Heart left ventricle (tissue), 16 donors: Measurements from ENCODE around the gene TNFRSF14. TPM values are rescaled to one million over a fixed set of nuclear protein-coding genes. Genes with fewer than 3 reads are reported as not detected.
A peak's percentile ranks its signal among the peaks of the same experiment; 100 is the strongest.

Experiments
- ATAC-seq, 4 donors: fragments of 200-7000 bp; cut with Tn5 transposase; one replicate each; pipeline ENCODE4 v1.9.1; 2020 to 2022; ENCODE audit warnings: moderate library complexity in 4 of 4, mild to moderate bottlenecking in 3 of 4, moderate number of reproducible peaks in 1 of 4
- DNase-seq, 5 donors: peaks; one replicate each; pipeline ENCODE4 v3.0.0-alpha.2; 2020
- H3K27ac ChIP-seq, 12 donors: fragments of 200-600 bp; sonication (generic) in 4 of 12; one replicate each; pipeline versions ENCODE4 v1.5.0 to v1.8.0; 2016 to 2022; ENCODE audit warnings: mild to moderate bottlenecking in 2 of 12
- H3K27me3 ChIP-seq, 9 donors: fragments of 200-600 bp; sonication (generic) in 2 of 9; one replicate each; pipeline versions ENCODE4 v1.5.1 to v1.8.0; 2016 to 2022; ENCODE audit warnings: mild to moderate bottlenecking in 3 of 9
- H3K36me3 ChIP-seq, 9 donors: fragments of 200-600 bp; sonication (generic) in 2 of 9; one replicate each; pipeline versions ENCODE4 v1.5.0 to v1.8.0; 2018 to 2022; ENCODE audit warnings: mild to moderate bottlenecking in 2 of 9
- H3K4me1 ChIP-seq, 12 donors: fragments of 200-600 bp; sonication (generic) in 4 of 12; one replicate each; pipeline versions ENCODE4 v1.5.0 to v1.8.0; 2016 to 2022; ENCODE audit warnings: mild to moderate bottlenecking in 3 of 12
- H3K4me3 ChIP-seq, 12 donors: fragments of 200-600 bp; sonication (generic) in 4 of 12; one replicate each; pipeline versions ENCODE4 v1.5.0 to v1.8.0; 2017 to 2022; ENCODE audit warnings: mild to moderate bottlenecking in 9 of 12, moderate library complexity in 4 of 12
- H3K9me3 ChIP-seq, 12 donors: fragments of 200-600 bp; sonication (generic) in 4 of 12; one replicate each; pipeline versions ENCODE4 v1.5.0 to v1.8.0; 2016 to 2022; ENCODE audit warnings: mild to moderate bottlenecking in 1 of 12
- CTCF ChIP-seq, 12 donors: fragments of 200-600 bp; sonication (generic) in 4 of 12; IDR thresholded peaks; one replicate each; pipeline versions ENCODE4 v1.5.0 to v1.8.0; 2018 to 2022; ENCODE audit warnings: antibody characterized with exemption in 12 of 12, mild to moderate bottlenecking in 5 of 12
- POLR2A ChIP-seq, 2 donors: fragments of 450-650 bp; IDR thresholded peaks; one replicate each; pipeline ENCODE4 v1.6.1; 2017; ENCODE audit warnings: antibody characterized with exemption in 2 of 2, mild to moderate bottlenecking in 2 of 2, moderate library complexity in 2 of 2
- WGBS, 4 donors: extraction: QIAGEN DNeasy Blood & Tissue Kit in 2 of 4; methylation state at CpG; one replicate each; pipeline versions ENCODE4 v1.1.5 to v1.1.7; 2013 to 2018; 5-methylcytosine and 5-hydroxymethylcytosine counted together
- intact Hi-C, 10 donors: fragments of 100-400 bp; cut with DNase I; formaldehyde crosslinking; loops; one replicate each; pipeline versions ENCODE4 v1.11.1 to v1.14.2; 2022
- polyA plus RNA-seq, 2 donors: library from polyadenylated mRNA; stranded (reverse); fragments of 200-250 nt; gene quantifications; one replicate each; pipeline ENCODE4 v1.2.3, GENCODE V29; 2013
- total RNA-seq, 9 donors: library from RNA; depleted of rRNA in 2 of 9; stranded (reverse); fragments of >200 nt in 2 of 9; fragmentation: NEBNext Ultra II Directional in 3 of 9; extraction: Animal tissue kit (Norgen Biotek cat#: 25700) in 3 of 9; gene quantifications; one replicate each; pipeline versions ENCODE4 v1.1.0 to v1.2.4, GENCODE V29; 2016 to 2023
- donor health status: ischemic (EF 13 %, LVEDD 7.1; RV severe dilation, severe dysfunction).
- donor health status: healthy with polysubstance abuse.
- donor health status: DM: no; HTN: yes; CAD: no.
- donor health status: DM: no; HTN: no; CAD: no.
- donor health status: ischemic (EF 25% LVEDD 6.9; RV normal size, moderate dysfunction).
- donor health status: ischemic (EF 25% LVEDD 5.7; RV mildly dilated, moderate dysfunction).
- donor health status: healthy.
- donor health status: DM: yes; HTN: yes; CAD: no.
- donor health status: ischemic (EF 35%, LVEDD 5.7; RV mildly dilated, moderate dysfunction).
- donor health status: nonischemic (EF 11% LVEDD 7.7; RV severe dilation, severe dysfunction).
- donor health status: DM: yes; HTN: yes; CAD: no.
- donor health status: PGD.
- donor health status: ischemic (EF 29% LVEDD 5.4; RV normal size, mild dysfunction).
- donor health status: nonischemic (EF 23%, LVEDD 6.1; RV moderate dilation, normal function).

The TNFRSF14 gene
- total and polyA plus RNA-seq, 11 donors, result 7.8 to 70.8 (median 14.3) TPM

GRCh38 chr1:2612591-2613365, 56.6 kb downstream of the TNFRSF14 start:
- ATAC-seq (no peak), DNase-seq (peak in 1 of 5 donors; percentile 30)
- WGBS, 4 donors, result 72 to 86% (median 82%) methylated on average over 9 to 11 of the region's 11 CpGs
- TF ChIP-seq POLR2A (IDR thresholded peaks at IDR 0.05) (no peak), CTCF (IDR thresholded peaks at IDR 0.05) (no peak)
- Histone ChIP-seq H3K4me1 (peaks cover 0 to 6% (median 0%) of the 10 kb centered on the region in 12 donors), H3K27ac (no peak overlapping the region), H3K4me3 (no peak overlapping the region), H3K27me3 (peaks cover 0 to 24% (median 2%) of the 10 kb centered on the region in 9 donors), H3K9me3 (peaks cover 0 to 34% (median 15%) of the 10 kb centered on the region in 12 donors), H3K36me3 (no peaks in the 10 kb centered on the region)
- intact Hi-C loops, result no loop called here

Other genes starting within 250 kb of the TNFRSF14 start
- 1 to 10 TPM; 2.4 to 8.2 (median 3.8) TPM for gene MORN1, start 164.8 kb upstream of the TNFRSF14 start, total RNA-seq
- gene MORN1, start 164.8 kb upstream of the TNFRSF14 start, polyA plus RNA-seq, result 1 to 10 TPM; 2.2 to 4.0 TPM
- gene RER1, start 164.5 kb upstream of the TNFRSF14 start, total RNA-seq, result 100 to 1,000 TPM in 3 of 9 donors, 10 to 100 TPM in 6; 47.1 to 124 (median 78.3) TPM
- gene RER1, start 164.5 kb upstream of the TNFRSF14 start, polyA plus RNA-seq, result 10 to 100 TPM; 43.3 to 92.4 TPM
- 10 to 100 TPM; 17.2 to 26.5 (median 18.9) TPM for gene PEX10, start 143.8 kb upstream of the TNFRSF14 start, total RNA-seq
- 10 to 100 TPM; 14.7 to 18.6 TPM for gene PEX10, start 143.8 kb upstream of the TNFRSF14 start, polyA plus RNA-seq
- gene PLCH2, start 80.1 kb upstream of the TNFRSF14 start, total RNA-seq, result 1 to 10 TPM in 2 of 9 donors, under 1 TPM in 3, not detected in 4; 0.05 to 1.0 (median 0.36) TPM
- under 1 TPM; 0.04 to 0.08 TPM for gene PLCH2, start 80.1 kb upstream of the TNFRSF14 start, polyA plus RNA-seq
- gene PANK4, start 29.8 kb upstream of the TNFRSF14 start, total RNA-seq, result 10 to 100 TPM; 27.2 to 43.0 (median 36.6) TPM
- gene PANK4, start 29.8 kb upstream of the TNFRSF14 start, polyA plus RNA-seq, result 10 to 100 TPM; 31.4 to 33.1 TPM
- 1 to 10 TPM in 7 of 9 donors, under 1 TPM in 2; 0.45 to 2.0 (median 1.3) TPM for gene HES5, start 26.1 kb upstream of the TNFRSF14 start, total RNA-seq
- under 1 TPM; 0.42 to 0.83 TPM for gene HES5, start 26.1 kb upstream of the TNFRSF14 start, polyA plus RNA-seq
- 10 to 100 TPM in 2 of 9 donors, 1 to 10 TPM in 7; 5.1 to 13.9 (median 7.2) TPM for gene PRXL2B, start 30.4 kb downstream of the TNFRSF14 start, total RNA-seq
- 1 to 10 TPM; 8.6 to 9.2 TPM for gene PRXL2B, start 30.4 kb downstream of the TNFRSF14 start, polyA plus RNA-seq
- gene MMEL1, start 76.6 kb downstream of the TNFRSF14 start, total RNA-seq, result 1 to 10 TPM in 2 of 9 donors, under 1 TPM in 2, not detected in 5; 0.47 to 2.6 (median 1.6) TPM
- gene MMEL1, start 76.6 kb downstream of the TNFRSF14 start, polyA plus RNA-seq, result 1 to 10 TPM in 1 of 2 donors, under 1 TPM in 1; 0.30 to 1.1 TPM
- under 1 TPM in 8 of 9 donors, not detected in 1; 0.19 to 0.67 (median 0.52) TPM for gene TTC34, start 245.3 kb downstream of the TNFRSF14 start, total RNA-seq
- gene TTC34, start 245.3 kb downstream of the TNFRSF14 start, polyA plus RNA-seq, result under 1 TPM; 0.06 to 0.30 TPM